ENCODE results near the gene HIBCH. TPM values are rescaled to one million over a fixed set of nuclear protein-coding genes. Genes with fewer than 3 reads are reported as not detected.

HIBCH gene
- polyA plus RNA-seq, 1 of the 3 experiments (the other 2 are of a cell fraction): 8.4 TPM

- ChIA-PET POLR2A (no interaction called here), CTCF (no interaction called here)
- Histone ChIP-seq H2AFZ (ENCODE audit: low read depth) (no peak overlapping the region), H3K9me2 (no peaks in the 10 kb centered on the region), H3F3A (replicated peaks; ENCODE audit: insufficient read depth) (no peaks in the 10 kb centered on the region), H4K20me1 (ENCODE audit: insufficient read depth) (no peaks in the 10 kb centered on the region), H3K4me3 (ENCODE audit: low read depth in 2 of 2, low read length in 1 of 2) (no peak overlapping the region), H3K79me2 (ENCODE audit: insufficient read depth) (no peaks in the 10 kb centered on the region), H3K9me3 (no peaks in the 10 kb centered on the region), H3K27ac (ENCODE audit: low read depth in 2 of 2, low read length in 1 of 2) (no peak overlapping the region), H3K27me3 (ENCODE audit: insufficient read depth) (no peaks in the 10 kb centered on the region), H3K36me3 (replicated peaks in 1 of 2; ENCODE audit: control insufficient read depth in 1 of 2, insufficient read depth in 2 of 2, low read length in 1 of 2) (peaks cover 0 to 9% of the 10 kb centered on the region in 2 experiments), H3K4me2 (no peak overlapping the region), H3K4me1 (ENCODE audit: control insufficient read depth in 1 of 2, insufficient read depth in 2 of 2, low read depth in 1 of 2, low read length in 1 of 2) (no peaks in the 10 kb centered on the region), H3K9ac (no peak overlapping the region)
- 89% methylated on average over 2 of the region's 2 CpGs for WGBS (ENCODE audit: low lambda C conversion rate)
- TF ChIP-seq ZBTB33 (IDR thresholded peaks at IDR 0.05; ENCODE audit: borderline replicate concordance, low read depth): no peak
- no peak for TF ChIP-seq NRF1 (IDR thresholded peaks at IDR 0.05; ENCODE audit: low read depth, low read length)
- no peak for TF ChIP-seq PBX3 (IDR thresholded peaks at IDR 0.05)
- no peak for TF ChIP-seq NFIC (IDR thresholded peaks at IDR 0.05; ENCODE audit: borderline replicate concordance)
- TF ChIP-seq CHD2 (IDR thresholded peaks at IDR 0.05; ENCODE audit: low read length, partially characterized antibody): no peak
- no peak for TF ChIP-seq RAD21 (IDR thresholded peaks at IDR 0.05; ENCODE audit: low read length)
- TF ChIP-seq USF2 (IDR thresholded peaks at IDR 0.05; ENCODE audit: borderline replicate concordance, low read depth, low read length): no peak
- no peak for DNase-seq
Measured at GRCh38 chr2:190235551-190236075, 84.0 kb downstream of the HIBCH start.

DNA sequence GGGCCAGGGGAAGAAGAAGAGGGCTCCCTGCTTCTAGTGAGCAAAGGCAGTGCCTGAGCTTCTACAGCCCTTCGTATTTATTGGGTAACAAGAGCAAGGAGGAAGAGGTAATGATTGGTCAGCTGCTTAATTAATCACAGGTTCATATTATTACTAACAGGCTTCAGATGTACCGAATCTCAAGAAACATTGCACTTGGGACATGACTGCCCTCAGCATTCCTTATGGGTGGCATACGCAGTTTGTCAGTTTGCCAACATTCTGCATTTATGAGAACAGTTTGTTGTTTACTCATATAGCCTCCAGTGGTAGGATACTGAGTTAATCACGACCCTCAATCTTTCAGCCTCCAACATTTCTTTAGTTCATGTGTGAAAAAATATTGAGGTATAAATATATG lies 84.5 kb downstream of the HIBCH start:
- ChIA-PET POLR2A (no interaction called here), CTCF (no interaction called here)
- H3K9me2 ChIP-seq: no peaks in the 10 kb centered on the region
- TF ChIP-seq CTCF (IDR thresholded peaks at IDR 0.05) (no peak), TEAD4 (IDR thresholded peaks at IDR 0.05; ENCODE audit: borderline replicate concordance, insufficient read depth) (no peak), EZH2phosphoT487 (IDR thresholded peaks at IDR 0.05; ENCODE audit: borderline replicate concordance, low read depth) (no peak), GATA2 (CRISPR knock-in tag; IDR thresholded peaks at IDR 0.05) (no peak), MXI1 (IDR thresholded peaks at IDR 0.05; ENCODE audit: low read depth, low read length) (no peak), PBX3 (IDR thresholded peaks at IDR 0.05) (no peak), SIN3A (IDR thresholded peaks at IDR 0.05; ENCODE audit: borderline replicate concordance, low read depth, low read length) (no peak), USF2 (IDR thresholded peaks at IDR 0.05; ENCODE audit: borderline replicate concordance, low read depth, low read length) (no peak), RCOR1 (IDR thresholded peaks at IDR 0.05; ENCODE audit: low read length) (no peak)
- no peak overlapping the region for H3K9ac ChIP-seq
- DNase-seq: no peak
- no peak overlapping the region for H2AFZ ChIP-seq (ENCODE audit: low read depth)
- no peak overlapping the region for H3K4me3 ChIP-seq (ENCODE audit: low read depth in 2 of 2, low read length in 1 of 2)
- H3K27me3 ChIP-seq (ENCODE audit: insufficient read depth): no peaks in the 10 kb centered on the region
- peaks cover 0 to 12% of the 10 kb centered on the region in 2 experiments for H3K36me3 ChIP-seq (replicated peaks in 1 of 2; ENCODE audit: control insufficient read depth in 1 of 2, insufficient read depth in 2 of 2, low read length in 1 of 2)
- H3K79me2 ChIP-seq (ENCODE audit: insufficient read depth): no peaks in the 10 kb centered on the region
- no peaks in the 10 kb centered on the region for H3K4me1 ChIP-seq (ENCODE audit: control insufficient read depth in 1 of 2, insufficient read depth in 2 of 2, low read depth in 1 of 2, low read length in 1 of 2)
- no peaks in the 10 kb centered on the region for H4K20me1 ChIP-seq (ENCODE audit: insufficient read depth)
- no peaks in the 10 kb centered on the region for H3K9me3 ChIP-seq
- no peak overlapping the region for H3K4me2 ChIP-seq
- 82% methylated on average over 3 of the region's 4 CpGs for WGBS (ENCODE audit: low lambda C conversion rate)
- H3F3A ChIP-seq (replicated peaks; ENCODE audit: insufficient read depth): no peaks in the 10 kb centered on the region
- no peak overlapping the region for H3K27ac ChIP-seq (ENCODE audit: low read depth in 2 of 2, low read length in 1 of 2)

All from SK-N-SH (cell line).